GM23338 (cell line): ENCODE data around the gene AMPD3. TPM values are rescaled to one million over a fixed set of nuclear protein-coding genes. Genes with fewer than 3 reads are reported as not detected.

Experiments
- ATAC-seq: fragments of 200-7000 bp; cut with Tn5 transposase; 3 replicates; pipeline ENCODE4 v1.9.1; 2020
- DNase-seq: peaks from one replicate; pipeline ENCODE4 v3.0.0-alpha.2; 2015; ENCODE audit warnings: low spot score
- H2AFZ ChIP-seq: fragments of 200-600 bp; sonication (generic); 2 replicates; pipeline ENCODE4 v1.8.0; 2016; ENCODE audit warnings: antibody characterized with exemption, mild to moderate bottlenecking, moderate library complexity
- H3F3A ChIP-seq: fragments of 200-600 bp; sonication (generic); replicated peaks from 2 replicates; pipeline ENCODE4 v1.8.0; 2017; ENCODE audit warnings: antibody characterized with exemption, mixed run types, low read depth
- H3K27ac ChIP-seq: fragments of 200-600 bp; sonication (generic); 2 replicates; pipeline ENCODE4 v1.6.1; 2016; ENCODE audit warnings: low read depth
- H3K27me3 ChIP-seq: fragments of 200-600 bp; sonication (generic); 2 replicates; pipeline ENCODE4 v1.8.0; 2016; ENCODE audit warnings: mild to moderate bottlenecking, mixed run types, moderate library complexity; ENCODE audit not compliant: insufficient read depth
- H3K36me3 ChIP-seq: fragments of 200-600 bp; sonication (generic); 2 replicates; pipeline ENCODE4 v1.8.0; 2016; ENCODE audit warnings: mild to moderate bottlenecking; ENCODE audit not compliant: insufficient read depth
- H3K4me1 ChIP-seq: fragments of 200-600 bp; sonication (generic); 2 replicates; pipeline ENCODE4 v1.8.0; 2016; ENCODE audit warnings: mild to moderate bottlenecking, moderate library complexity; ENCODE audit not compliant: insufficient read depth
- H3K4me2 ChIP-seq: fragments of 200-600 bp; sonication (generic); 2 replicates; pipeline ENCODE4 v1.7.1; 2017; ENCODE audit warnings: mixed run types
- H3K4me3 ChIP-seq: fragments of 200-600 bp; sonication (generic); 2 replicates; pipeline ENCODE4 v1.6.1; 2016; ENCODE audit warnings: mixed run types
- H3K79me2 ChIP-seq: fragments of 200-600 bp; sonication (generic); replicated peaks from 2 replicates; pipeline ENCODE4 v1.8.0; 2017; ENCODE audit warnings: mild to moderate bottlenecking; ENCODE audit not compliant: insufficient read depth
- H3K9me2 ChIP-seq: fragments of 200-600 bp; sonication (generic); 2 replicates; pipeline ENCODE4 v1.8.0; 2017; ENCODE audit not compliant: insufficient read depth
- H4K20me1 ChIP-seq: fragments of 200-600 bp; sonication (generic); replicated peaks from 2 replicates; pipeline ENCODE4 v1.8.0; 2017; ENCODE audit warnings: mild to moderate bottlenecking; ENCODE audit not compliant: insufficient read depth
- H3K27ac Mint-ChIP-seq: 2 replicates; pipeline ENCODE4 v1.8.0; 2020; ENCODE audit warnings: inconsistent platforms, mild to moderate bottlenecking, moderate library complexity, mixed read lengths
- H3K27me3 Mint-ChIP-seq: 3 replicates; pipeline ENCODE4 v1.8.0; 2022; ENCODE audit warnings: low read depth, mild to moderate bottlenecking, moderate library complexity, mixed read lengths, inconsistent platforms; ENCODE audit not compliant: insufficient read depth, poor library complexity
- H3K36me3 Mint-ChIP-seq: 3 replicates; pipeline ENCODE4 v1.8.0; 2021; ENCODE audit warnings: low read depth, mild to moderate bottlenecking, inconsistent platforms, moderate library complexity, mixed read lengths
- H3K4me1 Mint-ChIP-seq: 3 replicates; pipeline ENCODE4 v1.8.0; 2020; ENCODE audit warnings: mild to moderate bottlenecking, inconsistent platforms, mixed read lengths
- H3K4me3 Mint-ChIP-seq: 3 replicates; pipeline ENCODE4 v1.8.0; 2021; ENCODE audit warnings: moderate library complexity, mild to moderate bottlenecking, inconsistent platforms, mixed read lengths
- H3K9me3 Mint-ChIP-seq: 3 replicates; pipeline ENCODE4 v1.8.0; 2020; ENCODE audit warnings: moderate library complexity, mild to moderate bottlenecking, inconsistent platforms, mixed read lengths
- CREB1 ChIP-seq: fragments of 250-450 bp; sonication (Bioruptor Pico); IDR thresholded peaks from 2 replicates; pipeline ENCODE4 v1.5.0; 2020; ENCODE audit warnings: low read depth, mild to moderate bottlenecking, moderate library complexity
- EZH2 ChIP-seq: fragments of 200-600 bp; sonication (generic); IDR thresholded peaks from one replicate; pipeline ENCODE4 v1.8.0; 2017; ENCODE audit warnings: antibody characterized with exemption, mild to moderate bottlenecking, low read depth; ENCODE audit not compliant: unreplicated experiment
- EZH2phosphoT487 ChIP-seq: fragments of 200-600 bp; sonication (generic); IDR thresholded peaks from one replicate; pipeline ENCODE4 v1.8.1; 2018; ENCODE audit warnings: antibody characterized with exemption; ENCODE audit not compliant: unreplicated experiment
- NANOG ChIP-seq: IDR thresholded peaks from 2 replicates; pipeline ENCODE4 v1.6.1; 2016; ENCODE audit warnings: antibody characterized with exemption, borderline replicate concordance
- ZNF114 ChIP-seq: fragments of 250-450 bp; sonication (Bioruptor Pico); IDR thresholded peaks from 2 replicates; pipeline ENCODE4 v1.5.0; 2020; ENCODE audit warnings: mild to moderate bottlenecking, moderate library complexity
- polyA plus RNA-seq: library from polyadenylated mRNA; unstranded; fragments of >200 nt; fragmentation: Nextera tagmentation; extraction: Ambion mirVana; gene quantifications from 2 replicates; pipeline ENCODE4 v1.2.1, GENCODE V29; 2016
- total RNA-seq: library from RNA; depleted of rRNA; stranded (reverse); fragments of >200 nt; shearing (Covaris generic); gene quantifications from 2 replicates; pipeline ENCODE4 v1.2.3, GENCODE V29; 2014
- TF ChIP-seq, protein P1 (sequence below): IDR thresholded peaks from one replicate; pipeline ENCODE4 v1.6.1; 2018; ENCODE audit warnings: antibody characterized with exemption; ENCODE audit not compliant: unreplicated experiment
- TF ChIP-seq, protein P2 (sequence below), 2 experiments: fragments of 200-600 bp in 1 of 2; sonication (generic) in 1 of 2; conservative IDR thresholded peaks; 2 replicates each; pipeline versions ENCODE4 v1.5.1 to v1.6.1; 2016 to 2017; ENCODE audit warnings: antibody characterized with exemption in 2 of 2, low read depth in 2 of 2, mild to moderate bottlenecking in 2 of 2, moderate library complexity in 1 of 2
- TF ChIP-seq, protein P3 (sequence below): fragments of 250-450 bp; sonication (Bioruptor Pico); IDR thresholded peaks from 2 replicates; pipeline ENCODE4 v1.5.0; 2020; ENCODE audit warnings: mild to moderate bottlenecking, moderate library complexity
- TF ChIP-seq, protein P4 (sequence below): IDR thresholded peaks from 2 replicates; pipeline ENCODE4 v1.6.1; 2016; ENCODE audit warnings: antibody characterized with exemption

Gene AMPD3
- total and polyA plus RNA-seq, 2 experiments from 2014 or later = 1.6 to 2.1 TPM

DNA sequence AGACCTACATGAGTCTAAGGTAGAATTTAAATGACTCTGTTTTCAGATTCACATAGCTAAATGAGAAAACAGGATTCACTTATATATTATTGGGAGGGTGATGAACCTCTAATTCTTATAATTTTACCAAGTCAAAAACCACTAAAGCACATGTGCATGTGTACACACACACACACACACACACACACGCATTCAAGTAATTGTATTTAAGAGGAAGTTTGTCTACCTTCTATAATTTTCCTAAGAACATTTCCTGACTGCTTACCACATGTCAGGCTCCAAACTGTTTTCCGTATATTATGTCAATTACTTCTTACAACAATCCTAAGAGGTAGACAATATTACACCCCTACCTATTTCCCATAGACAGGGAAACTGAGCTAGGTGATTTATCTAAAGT, 79.3 kb downstream of the AMPD3 start:
- no peak overlapping the region for H3K4me2 ChIP-seq
- Mint-ChIP-seq H3K27ac (no peak overlapping the region), H3K4me3 (no peak overlapping the region), H3K9me3 (no peaks in the 10 kb centered on the region), H3K27me3 (no peaks in the 10 kb centered on the region), H3K36me3 (no peaks in the 10 kb centered on the region), H3K4me1 (no peaks in the 10 kb centered on the region)
- H3K4me1 ChIP-seq = no peaks in the 10 kb centered on the region
- no peak for DNase-seq
- H3K79me2 ChIP-seq = no peaks in the 10 kb centered on the region
- no peak overlapping the region for H2AFZ ChIP-seq
- 0 out of 2 replicates have a peak, but pooled peaks cover 1% of the 10 kb centered on the region for H3K27me3 ChIP-seq
- TF ChIP-seq, protein P1, sequence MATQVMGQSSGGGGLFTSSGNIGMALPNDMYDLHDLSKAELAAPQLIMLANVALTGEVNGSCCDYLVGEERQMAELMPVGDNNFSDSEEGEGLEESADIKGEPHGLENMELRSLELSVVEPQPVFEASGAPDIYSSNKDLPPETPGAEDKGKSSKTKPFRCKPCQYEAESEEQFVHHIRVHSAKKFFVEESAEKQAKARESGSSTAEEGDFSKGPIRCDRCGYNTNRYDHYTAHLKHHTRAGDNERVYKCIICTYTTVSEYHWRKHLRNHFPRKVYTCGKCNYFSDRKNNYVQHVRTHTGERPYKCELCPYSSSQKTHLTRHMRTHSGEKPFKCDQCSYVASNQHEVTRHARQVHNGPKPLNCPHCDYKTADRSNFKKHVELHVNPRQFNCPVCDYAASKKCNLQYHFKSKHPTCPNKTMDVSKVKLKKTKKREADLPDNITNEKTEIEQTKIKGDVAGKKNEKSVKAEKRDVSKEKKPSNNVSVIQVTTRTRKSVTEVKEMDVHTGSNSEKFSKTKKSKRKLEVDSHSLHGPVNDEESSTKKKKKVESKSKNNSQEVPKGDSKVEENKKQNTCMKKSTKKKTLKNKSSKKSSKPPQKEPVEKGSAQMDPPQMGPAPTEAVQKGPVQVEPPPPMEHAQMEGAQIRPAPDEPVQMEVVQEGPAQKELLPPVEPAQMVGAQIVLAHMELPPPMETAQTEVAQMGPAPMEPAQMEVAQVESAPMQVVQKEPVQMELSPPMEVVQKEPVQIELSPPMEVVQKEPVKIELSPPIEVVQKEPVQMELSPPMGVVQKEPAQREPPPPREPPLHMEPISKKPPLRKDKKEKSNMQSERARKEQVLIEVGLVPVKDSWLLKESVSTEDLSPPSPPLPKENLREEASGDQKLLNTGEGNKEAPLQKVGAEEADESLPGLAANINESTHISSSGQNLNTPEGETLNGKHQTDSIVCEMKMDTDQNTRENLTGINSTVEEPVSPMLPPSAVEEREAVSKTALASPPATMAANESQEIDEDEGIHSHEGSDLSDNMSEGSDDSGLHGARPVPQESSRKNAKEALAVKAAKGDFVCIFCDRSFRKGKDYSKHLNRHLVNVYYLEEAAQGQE = no peak
- no peak overlapping the region for H3K4me3 ChIP-seq
- no peak for ATAC-seq
- no peaks in the 10 kb centered on the region for H3K9me2 ChIP-seq
- H3K36me3 ChIP-seq = no peaks in the 10 kb centered on the region
- H3K27ac ChIP-seq = no peak overlapping the region
- H4K20me1 ChIP-seq = no peaks in the 10 kb centered on the region
- H3F3A ChIP-seq = no peaks in the 10 kb centered on the region

DNA sequence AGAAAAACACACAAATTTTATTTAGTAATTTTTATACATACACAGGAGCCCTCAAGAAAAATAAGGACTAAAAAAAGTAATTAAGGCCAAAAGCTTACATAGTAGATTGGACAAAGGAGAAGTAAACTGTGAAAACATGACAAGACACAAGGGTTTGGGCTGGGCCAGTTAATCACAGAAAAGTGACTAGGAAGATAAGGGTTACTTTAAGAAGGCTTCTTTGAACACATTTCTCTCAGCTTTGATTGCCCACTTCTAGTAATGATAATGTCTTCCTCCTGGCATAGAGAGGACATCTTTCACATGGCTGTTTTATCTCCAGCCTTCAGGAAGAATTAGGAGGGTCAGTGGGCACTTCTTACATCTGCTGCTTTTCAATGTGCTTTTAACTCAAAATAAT, 82.5 kb downstream of the AMPD3 start:
- Histone ChIP-seq H3K4me3 (no peak overlapping the region), H3K79me2 (no peaks in the 10 kb centered on the region), H3K9me2 (no peaks in the 10 kb centered on the region), H3K27ac (no peak overlapping the region), H3F3A (no peaks in the 10 kb centered on the region), H2AFZ (no peak overlapping the region), H3K27me3 (peaks cover 9% of the 10 kb centered on the region; the same call in 1 of the 2 replicates), H3K4me2 (no peak overlapping the region), H3K36me3 (no peaks in the 10 kb centered on the region), H3K4me1 (peaks cover 9% of the 10 kb centered on the region), H4K20me1 (no peaks in the 10 kb centered on the region)
- DNase-seq = no peak
- no peaks in the 10 kb centered on the region for H3K36me3 Mint-ChIP-seq
- no peak for TF ChIP-seq NANOG
- TF ChIP-seq ZNF114 (CRISPR knock-in tag) = no peak
- TF ChIP-seq, protein P2, sequence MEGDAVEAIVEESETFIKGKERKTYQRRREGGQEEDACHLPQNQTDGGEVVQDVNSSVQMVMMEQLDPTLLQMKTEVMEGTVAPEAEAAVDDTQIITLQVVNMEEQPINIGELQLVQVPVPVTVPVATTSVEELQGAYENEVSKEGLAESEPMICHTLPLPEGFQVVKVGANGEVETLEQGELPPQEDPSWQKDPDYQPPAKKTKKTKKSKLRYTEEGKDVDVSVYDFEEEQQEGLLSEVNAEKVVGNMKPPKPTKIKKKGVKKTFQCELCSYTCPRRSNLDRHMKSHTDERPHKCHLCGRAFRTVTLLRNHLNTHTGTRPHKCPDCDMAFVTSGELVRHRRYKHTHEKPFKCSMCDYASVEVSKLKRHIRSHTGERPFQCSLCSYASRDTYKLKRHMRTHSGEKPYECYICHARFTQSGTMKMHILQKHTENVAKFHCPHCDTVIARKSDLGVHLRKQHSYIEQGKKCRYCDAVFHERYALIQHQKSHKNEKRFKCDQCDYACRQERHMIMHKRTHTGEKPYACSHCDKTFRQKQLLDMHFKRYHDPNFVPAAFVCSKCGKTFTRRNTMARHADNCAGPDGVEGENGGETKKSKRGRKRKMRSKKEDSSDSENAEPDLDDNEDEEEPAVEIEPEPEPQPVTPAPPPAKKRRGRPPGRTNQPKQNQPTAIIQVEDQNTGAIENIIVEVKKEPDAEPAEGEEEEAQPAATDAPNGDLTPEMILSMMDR (conservative IDR thresholded peaks at IDR 0.05; ENCODE audit: low read depth in 2 of 2) = no peak
- no peak for TF ChIP-seq CREB1 (CRISPR knock-in tag)
- TF ChIP-seq EZH2 = no peak
- no peak for TF ChIP-seq EZH2phosphoT487
- TF ChIP-seq, protein P3, sequence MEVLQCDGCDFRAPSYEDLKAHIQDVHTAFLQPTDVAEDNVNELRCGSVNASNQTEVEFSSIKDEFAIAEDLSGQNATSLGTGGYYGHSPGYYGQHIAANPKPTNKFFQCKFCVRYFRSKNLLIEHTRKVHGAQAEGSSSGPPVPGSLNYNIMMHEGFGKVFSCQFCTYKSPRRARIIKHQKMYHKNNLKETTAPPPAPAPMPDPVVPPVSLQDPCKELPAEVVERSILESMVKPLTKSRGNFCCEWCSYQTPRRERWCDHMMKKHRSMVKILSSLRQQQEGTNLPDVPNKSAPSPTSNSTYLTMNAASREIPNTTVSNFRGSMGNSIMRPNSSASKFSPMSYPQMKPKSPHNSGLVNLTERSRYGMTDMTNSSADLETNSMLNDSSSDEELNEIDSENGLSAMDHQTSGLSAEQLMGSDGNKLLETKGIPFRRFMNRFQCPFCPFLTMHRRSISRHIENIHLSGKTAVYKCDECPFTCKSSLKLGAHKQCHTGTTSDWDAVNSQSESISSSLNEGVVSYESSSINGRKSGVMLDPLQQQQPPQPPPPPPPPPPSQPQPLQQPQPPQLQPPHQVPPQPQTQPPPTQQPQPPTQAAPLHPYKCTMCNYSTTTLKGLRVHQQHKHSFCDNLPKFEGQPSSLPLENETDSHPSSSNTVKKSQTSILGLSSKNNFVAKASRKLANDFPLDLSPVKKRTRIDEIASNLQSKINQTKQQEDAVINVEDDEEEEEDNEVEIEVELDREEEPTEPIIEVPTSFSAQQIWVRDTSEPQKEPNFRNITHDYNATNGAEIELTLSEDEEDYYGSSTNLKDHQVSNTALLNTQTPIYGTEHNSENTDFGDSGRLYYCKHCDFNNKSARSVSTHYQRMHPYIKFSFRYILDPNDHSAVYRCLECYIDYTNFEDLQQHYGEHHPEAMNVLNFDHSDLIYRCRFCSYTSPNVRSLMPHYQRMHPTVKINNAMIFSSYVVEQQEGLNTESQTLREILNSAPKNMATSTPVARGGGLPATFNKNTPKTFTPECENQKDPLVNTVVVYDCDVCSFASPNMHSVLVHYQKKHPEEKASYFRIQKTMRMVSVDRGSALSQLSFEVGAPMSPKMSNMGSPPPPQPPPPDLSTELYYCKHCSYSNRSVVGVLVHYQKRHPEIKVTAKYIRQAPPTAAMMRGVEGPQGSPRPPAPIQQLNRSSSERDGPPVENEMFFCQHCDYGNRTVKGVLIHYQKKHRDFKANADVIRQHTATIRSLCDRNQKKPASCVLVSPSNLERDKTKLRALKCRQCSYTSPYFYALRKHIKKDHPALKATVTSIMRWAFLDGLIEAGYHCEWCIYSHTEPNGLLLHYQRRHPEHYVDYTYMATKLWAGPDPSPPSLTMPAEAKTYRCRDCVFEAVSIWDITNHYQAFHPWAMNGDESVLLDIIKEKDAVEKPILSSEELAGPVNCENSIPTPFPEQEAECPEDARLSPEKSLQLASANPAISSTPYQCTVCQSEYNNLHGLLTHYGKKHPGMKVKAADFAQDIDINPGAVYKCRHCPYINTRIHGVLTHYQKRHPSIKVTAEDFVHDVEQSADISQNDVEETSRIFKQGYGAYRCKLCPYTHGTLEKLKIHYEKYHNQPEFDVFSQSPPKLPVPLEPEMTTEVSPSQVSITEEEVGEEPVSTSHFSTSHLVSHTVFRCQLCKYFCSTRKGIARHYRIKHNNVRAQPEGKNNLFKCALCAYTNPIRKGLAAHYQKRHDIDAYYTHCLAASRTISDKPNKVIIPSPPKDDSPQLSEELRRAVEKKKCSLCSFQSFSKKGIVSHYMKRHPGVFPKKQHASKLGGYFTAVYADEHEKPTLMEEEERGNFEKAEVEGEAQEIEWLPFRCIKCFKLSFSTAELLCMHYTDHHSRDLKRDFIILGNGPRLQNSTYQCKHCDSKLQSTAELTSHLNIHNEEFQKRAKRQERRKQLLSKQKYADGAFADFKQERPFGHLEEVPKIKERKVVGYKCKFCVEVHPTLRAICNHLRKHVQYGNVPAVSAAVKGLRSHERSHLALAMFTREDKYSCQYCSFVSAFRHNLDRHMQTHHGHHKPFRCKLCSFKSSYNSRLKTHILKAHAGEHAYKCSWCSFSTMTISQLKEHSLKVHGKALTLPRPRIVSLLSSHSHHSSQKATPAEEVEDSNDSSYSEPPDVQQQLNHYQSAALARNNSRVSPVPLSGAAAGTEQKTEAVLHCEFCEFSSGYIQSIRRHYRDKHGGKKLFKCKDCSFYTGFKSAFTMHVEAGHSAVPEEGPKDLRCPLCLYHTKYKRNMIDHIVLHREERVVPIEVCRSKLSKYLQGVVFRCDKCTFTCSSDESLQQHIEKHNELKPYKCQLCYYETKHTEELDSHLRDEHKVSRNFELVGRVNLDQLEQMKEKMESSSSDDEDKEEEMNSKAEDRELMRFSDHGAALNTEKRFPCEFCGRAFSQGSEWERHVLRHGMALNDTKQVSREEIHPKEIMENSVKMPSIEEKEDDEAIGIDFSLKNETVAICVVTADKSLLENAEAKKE (CRISPR knock-in tag) = no peak
- TF ChIP-seq, protein P4, sequence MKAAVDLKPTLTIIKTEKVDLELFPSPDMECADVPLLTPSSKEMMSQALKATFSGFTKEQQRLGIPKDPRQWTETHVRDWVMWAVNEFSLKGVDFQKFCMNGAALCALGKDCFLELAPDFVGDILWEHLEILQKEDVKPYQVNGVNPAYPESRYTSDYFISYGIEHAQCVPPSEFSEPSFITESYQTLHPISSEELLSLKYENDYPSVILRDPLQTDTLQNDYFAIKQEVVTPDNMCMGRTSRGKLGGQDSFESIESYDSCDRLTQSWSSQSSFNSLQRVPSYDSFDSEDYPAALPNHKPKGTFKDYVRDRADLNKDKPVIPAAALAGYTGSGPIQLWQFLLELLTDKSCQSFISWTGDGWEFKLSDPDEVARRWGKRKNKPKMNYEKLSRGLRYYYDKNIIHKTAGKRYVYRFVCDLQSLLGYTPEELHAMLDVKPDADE = no peak
- H3K27me3 Mint-ChIP-seq = peaks cover 6% of the 10 kb centered on the region
- no peak for ATAC-seq
- H3K4me1 Mint-ChIP-seq = peaks cover 8% of the 10 kb centered on the region
- no peak overlapping the region for H3K27ac Mint-ChIP-seq
- H3K9me3 Mint-ChIP-seq = no peaks in the 10 kb centered on the region
- H3K4me3 Mint-ChIP-seq = no peak overlapping the region
